GM21390 (cell line): Measurements from ENCODE around the gene NEU3.

Experiments
- ATAC-seq: cut with Tn5 transposase; IDR thresholded peaks from one replicate; pipeline ENCODE4 v1.9.1; 2021; ENCODE audit not compliant: unreplicated experiment

Gene NEU3

GRCh38 chr11:75056814-75057213 lies 68.1 kb downstream of the NEU3 start:
- no peak for ATAC-seq

- ATAC-seq: no peak
These were observed 70.6 kb downstream of the NEU3 start for GRCh38 chr11:75059299-75059698.

GRCh38 chr11:75063741-75064314 lies 75.1 kb downstream of the NEU3 start:
- ATAC-seq: no peak

- ATAC-seq: no peak
These were observed 77.3 kb downstream of the NEU3 start for GRCh38 chr11:75066061-75066460.
